ENCODE data around the gene RAP1B.
A peak's percentile ranks its signal among the peaks of the same experiment; 100 is the strongest.

The RAP1B gene

DNA sequence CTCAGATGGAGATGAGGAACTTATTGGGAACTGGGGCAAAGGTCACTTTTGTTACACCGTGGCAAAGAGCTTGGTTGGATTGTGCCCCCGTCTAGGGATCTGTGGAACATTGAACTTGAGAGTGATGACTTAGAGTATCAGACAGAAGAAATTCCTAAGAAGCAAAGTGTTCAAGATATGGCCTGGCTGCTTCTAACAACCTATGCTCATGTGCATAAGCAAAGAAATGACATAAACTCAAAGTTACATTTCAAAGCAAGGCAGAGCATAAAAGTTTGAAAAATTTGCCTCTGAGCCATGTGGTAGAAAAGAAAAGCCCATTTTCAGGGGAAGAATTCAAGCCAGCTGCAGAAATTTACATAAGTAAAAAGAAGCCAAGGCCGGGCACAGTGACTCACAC, 21.5 kb upstream of the RAP1B start:
- peak overlapping the region; percentile 60 for H3K27ac Mint-ChIP-seq
- no peak overlapping the region for H3K4me3 Mint-ChIP-seq
- peaks cover 29% of the 10 kb centered on the region for H3K9me3 Mint-ChIP-seq
- peaks cover 58% of the 10 kb centered on the region for H3K4me1 Mint-ChIP-seq
- no peaks in the 10 kb centered on the region for H3K27me3 Mint-ChIP-seq
- CTCF ChIA-PET = no interaction called here
- peaks cover 29% of the 10 kb centered on the region for H3K36me3 Mint-ChIP-seq
- no peak for DNase-seq

DNA sequence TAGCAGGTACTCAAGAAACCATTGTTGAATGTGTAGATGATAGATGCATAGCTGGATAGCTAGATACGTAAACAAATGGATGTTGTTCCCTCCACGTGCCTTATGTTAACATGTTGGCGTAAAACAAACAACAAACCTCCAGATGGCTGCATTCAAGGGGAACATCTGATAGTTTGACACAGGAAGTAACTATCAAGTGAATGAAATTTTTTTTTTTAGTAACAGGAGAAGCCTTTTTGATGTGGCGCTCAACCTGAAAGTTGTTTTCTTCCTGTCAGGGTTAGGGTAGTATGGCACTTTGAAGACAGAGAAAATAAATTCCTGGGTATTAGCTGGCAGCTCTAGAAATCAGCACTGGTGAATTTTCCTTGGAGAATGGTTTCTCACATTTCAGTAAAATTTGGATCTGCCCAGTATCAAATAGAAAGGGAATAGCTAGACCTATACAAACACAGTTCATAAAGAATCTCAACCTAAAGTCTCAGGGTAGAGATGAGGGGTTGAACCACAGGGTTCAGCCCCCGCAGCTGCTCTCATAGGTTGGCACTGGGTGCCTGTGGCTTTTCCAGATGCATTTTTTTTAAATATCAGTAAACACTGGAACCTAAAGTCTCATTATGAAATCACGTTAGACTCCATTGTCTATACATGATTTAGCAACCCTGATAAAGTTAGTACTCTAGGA, 18.8 kb upstream of the RAP1B start:
- Mint-ChIP-seq H3K27me3 (no peaks in the 10 kb centered on the region), H3K4me3 (peak overlapping the region; percentile 23), H3K4me1 (peaks cover 57% of the 10 kb centered on the region), H3K36me3 (peaks cover 30% of the 10 kb centered on the region), H3K9me3 (peaks cover 29% of the 10 kb centered on the region), H3K27ac (peak overlapping the region; percentile 94)
- peak; percentile 63 for DNase-seq
- CTCF ChIA-PET = interaction anchor here (0.7 to 1.1 kb wide), 2 partner anchors 16 to 204 kb away, joined by 3 to 4 read pairs; no protein-coding TSS in a partner anchor

- H3K27ac Mint-ChIP-seq = no peak overlapping the region
- H3K4me3 Mint-ChIP-seq = no peak overlapping the region
- H3K9me3 Mint-ChIP-seq = peaks cover 17% of the 10 kb centered on the region
- H3K4me1 Mint-ChIP-seq = peaks cover 63% of the 10 kb centered on the region
- no peak for DNase-seq
- no peaks in the 10 kb centered on the region for H3K27me3 Mint-ChIP-seq
- peaks cover 15% of the 10 kb centered on the region for H3K36me3 Mint-ChIP-seq
- CTCF ChIA-PET = no interaction called here
Observed at GRCh38 chr12:68595241-68595640, 15.5 kb upstream of the RAP1B start.

- H3K9me3 Mint-ChIP-seq = no peaks in the 10 kb centered on the region
- CTCF ChIA-PET = no interaction called here
- no peak overlapping the region for H3K4me3 Mint-ChIP-seq
- H3K27me3 Mint-ChIP-seq = peaks cover 4% of the 10 kb centered on the region
- DNase-seq = no peak
- H3K4me1 Mint-ChIP-seq = peaks cover 36% of the 10 kb centered on the region
- H3K36me3 Mint-ChIP-seq = peaks cover 1% of the 10 kb centered on the region
- H3K27ac Mint-ChIP-seq = no peak overlapping the region
Observed at GRCh38 chr12:68601767-68602166, 8.9 kb upstream of the RAP1B start.

- H3K27ac Mint-ChIP-seq = no peak overlapping the region
- H3K27me3 Mint-ChIP-seq = peaks cover 4% of the 10 kb centered on the region
- peaks cover 1% of the 10 kb centered on the region for H3K36me3 Mint-ChIP-seq
- H3K9me3 Mint-ChIP-seq = no peaks in the 10 kb centered on the region
- H3K4me3 Mint-ChIP-seq = no peak overlapping the region
- peaks cover 37% of the 10 kb centered on the region for H3K4me1 Mint-ChIP-seq
- CTCF ChIA-PET = no interaction called here
- no peak for DNase-seq
Observed at GRCh38 chr12:68602720-68603119, 8.0 kb upstream of the RAP1B start.

GRCh38 chr12:68608191-68608590, 2.5 kb upstream of the RAP1B start:
- no peak overlapping the region for H3K4me3 Mint-ChIP-seq
- DNase-seq = no peak
- no peaks in the 10 kb centered on the region for H3K9me3 Mint-ChIP-seq
- no peak overlapping the region for H3K27ac Mint-ChIP-seq
- H3K4me1 Mint-ChIP-seq = peaks cover 24% of the 10 kb centered on the region
- CTCF ChIA-PET = interaction anchor here (1.4 kb wide), 1 partner anchor 16 kb away, joined by 4 read pairs; no protein-coding TSS in a partner anchor
- H3K27me3 Mint-ChIP-seq = peaks cover 4% of the 10 kb centered on the region
- peaks cover 19% of the 10 kb centered on the region for H3K36me3 Mint-ChIP-seq

DNA sequence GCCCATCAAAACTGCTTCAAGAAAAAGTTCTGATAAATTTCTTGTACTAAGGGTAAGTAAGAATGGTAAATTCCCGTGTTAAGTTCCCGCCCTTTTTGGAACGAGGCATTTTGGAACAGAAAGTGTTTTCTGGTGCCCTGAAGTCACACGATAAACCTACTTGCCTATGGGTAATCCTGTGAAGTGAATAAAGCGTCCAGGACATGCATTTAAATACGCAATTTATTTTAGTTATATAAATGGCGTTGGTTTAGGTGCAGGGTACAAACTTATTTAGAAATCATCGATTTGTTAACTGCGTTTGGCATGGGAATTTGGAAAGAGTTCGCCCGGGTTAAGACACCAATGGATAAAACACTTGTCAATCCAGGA, 715 bp upstream of the RAP1B start:
- H3K27ac Mint-ChIP-seq = peak overlapping the region; percentile 96
- CTCF ChIA-PET = interaction anchor here (0.7 kb wide), 1 partner anchor 13 kb away, joined by 3 read pairs; no protein-coding TSS in a partner anchor
- H3K36me3 Mint-ChIP-seq = peaks cover 34% of the 10 kb centered on the region
- peak overlapping the region; percentile 96 for H3K4me3 Mint-ChIP-seq
- peaks cover 4% of the 10 kb centered on the region for H3K27me3 Mint-ChIP-seq
- peaks cover 37% of the 10 kb centered on the region for H3K4me1 Mint-ChIP-seq
- peak; percentile 44 for DNase-seq
- no peaks in the 10 kb centered on the region for H3K9me3 Mint-ChIP-seq

- H3K9me3 Mint-ChIP-seq = peaks cover 2% of the 10 kb centered on the region
- H3K4me3 Mint-ChIP-seq = peak overlapping the region; percentile 96
- peaks cover 44% of the 10 kb centered on the region for H3K4me1 Mint-ChIP-seq
- peak; percentile 71 for DNase-seq
- CTCF ChIA-PET = interaction anchor here (1.3 kb wide), 1 partner anchor 252 kb away, joined by 3 read pairs; no protein-coding TSS in a partner anchor
- H3K27ac Mint-ChIP-seq = peak overlapping the region; percentile 98
- H3K27me3 Mint-ChIP-seq = no peaks in the 10 kb centered on the region
- H3K36me3 Mint-ChIP-seq = peaks cover 41% of the 10 kb centered on the region
Observed at GRCh38 chr12:68611094-68611805, 551 bp downstream of the RAP1B start.

- H3K4me1 Mint-ChIP-seq = peaks cover 48% of the 10 kb centered on the region
- peaks cover 41% of the 10 kb centered on the region for H3K36me3 Mint-ChIP-seq
- peak overlapping the region; percentile 98 for H3K27ac Mint-ChIP-seq
- H3K9me3 Mint-ChIP-seq = peaks cover 2% of the 10 kb centered on the region
- CTCF ChIA-PET = interaction anchor here (1.3 kb wide), 1 partner anchor 252 kb away, joined by 3 read pairs; no protein-coding TSS in a partner anchor
- H3K27me3 Mint-ChIP-seq = no peaks in the 10 kb centered on the region
- DNase-seq = no peak
- peak overlapping the region; percentile 96 for H3K4me3 Mint-ChIP-seq
Observed at GRCh38 chr12:68611806-68612160, 1.1 kb downstream of the RAP1B start.

GRCh38 chr12:68612202-68612601, 1.5 kb downstream of the RAP1B start:
- no peaks in the 10 kb centered on the region for H3K27me3 Mint-ChIP-seq
- peak overlapping the region; percentile 98 for H3K27ac Mint-ChIP-seq
- peak overlapping the region; percentile 96 for H3K4me3 Mint-ChIP-seq
- H3K36me3 Mint-ChIP-seq = peaks cover 42% of the 10 kb centered on the region
- CTCF ChIA-PET = interaction anchor here (0.9 to 1.3 kb wide), 2 partner anchors 48 to 253 kb away, joined by 3 read pairs; no protein-coding TSS in a partner anchor
- no peak for DNase-seq
- H3K4me1 Mint-ChIP-seq = peaks cover 50% of the 10 kb centered on the region
- H3K9me3 Mint-ChIP-seq = peaks cover 2% of the 10 kb centered on the region

- Mint-ChIP-seq H3K27me3 (no peaks in the 10 kb centered on the region), H3K9me3 (peaks cover 2% of the 10 kb centered on the region), H3K36me3 (peaks cover 47% of the 10 kb centered on the region), H3K4me1 (peaks cover 54% of the 10 kb centered on the region), H3K4me3 (peak overlapping the region; percentile 96), H3K27ac (peak overlapping the region; percentile 98)
- CTCF ChIA-PET = interaction anchor here (0.9 to 1.3 kb wide), 2 partner anchors 48 to 253 kb away, joined by 3 read pairs; no protein-coding TSS in a partner anchor
- DNase-seq = no peak
Observed at GRCh38 chr12:68612697-68613096, 2.0 kb downstream of the RAP1B start.

DNA sequence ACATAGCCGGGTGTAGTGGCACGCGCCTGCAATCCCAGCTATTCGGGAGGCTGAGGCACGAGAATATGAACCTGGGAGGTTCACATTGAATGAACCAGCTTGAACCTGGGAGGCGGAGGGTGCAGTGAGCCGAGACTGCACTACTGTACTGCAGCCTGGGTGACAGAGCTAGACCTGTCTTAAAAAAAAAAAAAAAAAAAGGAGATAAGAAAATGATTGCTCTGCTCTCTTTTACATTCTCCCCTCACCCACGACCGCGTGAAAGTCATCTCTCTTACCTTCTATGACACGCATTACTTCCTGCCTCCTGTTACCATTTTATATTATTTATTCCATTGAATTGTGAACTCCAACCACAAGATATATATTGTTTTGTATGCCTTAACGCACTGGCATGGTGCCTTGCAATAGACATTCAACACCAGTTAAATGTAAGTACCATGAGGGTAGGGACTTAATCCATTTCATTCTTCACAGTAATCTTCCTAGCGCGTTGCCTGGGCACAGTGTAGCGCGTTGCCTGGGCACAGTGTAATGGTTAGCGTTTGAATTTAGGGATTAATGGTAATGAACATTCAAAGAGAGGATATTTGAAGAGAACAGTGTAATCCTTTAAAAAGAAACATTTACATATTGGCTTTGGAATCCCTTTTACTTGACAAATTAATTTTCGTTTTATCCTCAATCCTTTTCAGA, 2.7 kb downstream of the RAP1B start:
- Mint-ChIP-seq H3K27me3 (no peaks in the 10 kb centered on the region), H3K4me3 (peak overlapping the region; percentile 96), H3K4me1 (peaks cover 52% of the 10 kb centered on the region)

GRCh38 chr12:68614105-68614679, 3.5 kb downstream of the RAP1B start:
- Mint-ChIP-seq H3K27ac (peak overlapping the region; percentile 98), H3K4me3 (peak overlapping the region; percentile 96), H3K9me3 (peaks cover 2% of the 10 kb centered on the region), H3K27me3 (no peaks in the 10 kb centered on the region), H3K36me3 (peaks cover 57% of the 10 kb centered on the region), H3K4me1 (peaks cover 60% of the 10 kb centered on the region)
- no peak for DNase-seq
- CTCF ChIA-PET = interaction anchor here (1.0 to 1.1 kb wide), 2 partner anchors 17 to 27 kb away, joined by 3 to 4 read pairs; no protein-coding TSS in a partner anchor

More for the DNA sequence above, 2.7 kb downstream of the RAP1B start:
- Mint-ChIP-seq H3K27ac (peak overlapping the region; percentile 98), H3K36me3 (peaks cover 51% of the 10 kb centered on the region), H3K9me3 (peaks cover 2% of the 10 kb centered on the region)
- CTCF ChIA-PET = interaction anchor here (0.9 to 1.1 kb wide), 3 partner anchors 16 to 47 kb away, joined by 3 to 4 read pairs (median 3); no protein-coding TSS in a partner anchor
- peak; percentile 66 for DNase-seq

- Mint-ChIP-seq H3K4me3 (peak overlapping the region; percentile 96), H3K9me3 (peaks cover 2% of the 10 kb centered on the region), H3K27ac (peak overlapping the region; percentile 98), H3K27me3 (no peaks in the 10 kb centered on the region), H3K4me1 (peaks cover 64% of the 10 kb centered on the region), H3K36me3 (peaks cover 58% of the 10 kb centered on the region)
- no peak for DNase-seq
- CTCF ChIA-PET = interaction anchor here (1.0 kb wide), 1 partner anchor 28 kb away, joined by 3 read pairs; no protein-coding TSS in a partner anchor
Observed at GRCh38 chr12:68614769-68615168, 4.1 kb downstream of the RAP1B start.
